SK-N-SH treated with all-trans-retinoic acid at 6 μM for 48 hours (cell line): ENCODE measurements around the gene TGFBR2.

Experiments used
- BACH2 ChIP-seq: fragments of 250-450 bp; sonication (Bioruptor Pico); IDR thresholded peaks from 2 replicates; pipeline ENCODE4 v1.9.0; 2021; ENCODE audit warnings: mild to moderate bottlenecking, borderline replicate concordance
- CREB5 ChIP-seq: fragments of 250-450 bp; sonication (Bioruptor Pico); IDR thresholded peaks from 2 replicates; pipeline ENCODE4 v1.5.1; 2020; ENCODE audit warnings: low read depth, mild to moderate bottlenecking, moderate library complexity
- ESRRG ChIP-seq: fragments of 250-450 bp; sonication (Bioruptor Pico); IDR thresholded peaks from 2 replicates; pipeline ENCODE4 v1.6.1; 2021; ENCODE audit warnings: mild to moderate bottlenecking
- OSR1 ChIP-seq: fragments of 250-450 bp; sonication (Bioruptor Pico); IDR thresholded peaks from 2 replicates; pipeline ENCODE4 v1.8.0; 2022; ENCODE audit warnings: moderate library complexity, mild to moderate bottlenecking, inconsistent platforms
- PPARA ChIP-seq: fragments of 250-450 bp; sonication (Bioruptor Pico); IDR thresholded peaks from 2 replicates; pipeline ENCODE4 v1.5.0; 2020; ENCODE audit warnings: mild to moderate bottlenecking, borderline replicate concordance
- RARB ChIP-seq: fragments of 250-450 bp; sonication (Bioruptor Pico); IDR thresholded peaks from 2 replicates; pipeline ENCODE4 v1.8.0; 2021; ENCODE audit warnings: mild to moderate bottlenecking, moderate library complexity
- TOX ChIP-seq: fragments of 250-450 bp; sonication (Bioruptor Pico); IDR thresholded peaks from 2 replicates; pipeline ENCODE4 v1.8.0; 2021; ENCODE audit warnings: mild to moderate bottlenecking, moderate library complexity, borderline replicate concordance
- ZFP3 ChIP-seq: fragments of 250-450 bp; sonication (Bioruptor Pico); IDR thresholded peaks from 2 replicates; pipeline ENCODE4 v1.5.0; 2020; ENCODE audit warnings: mild to moderate bottlenecking, moderate library complexity
- ZFP30 ChIP-seq: fragments of 450-650 bp; formaldehyde crosslinking; IDR thresholded peaks from 2 replicates; pipeline ENCODE4 v1.5.0; 2022; ENCODE audit warnings: mild to moderate bottlenecking, moderate library complexity
- ZNF8 ChIP-seq: fragments of 450-650 bp; formaldehyde crosslinking; IDR thresholded peaks from 2 replicates; pipeline ENCODE4 v1.5.0; 2020; ENCODE audit warnings: mild to moderate bottlenecking, moderate library complexity
- TF ChIP-seq, protein P1 (sequence below): fragments of 250-450 bp; sonication (Bioruptor Pico); IDR thresholded peaks from 2 replicates; pipeline ENCODE4 v1.8.0; 2020; ENCODE audit warnings: mild to moderate bottlenecking, moderate library complexity, borderline replicate concordance
- TF ChIP-seq, protein P2 (sequence below): fragments of 250-450 bp; sonication (Bioruptor Pico); IDR thresholded peaks from 2 replicates; pipeline ENCODE4 v1.8.0; 2021; ENCODE audit warnings: low read depth, mild to moderate bottlenecking, moderate library complexity, borderline replicate concordance
- TF ChIP-seq, protein P3 (sequence below): fragments of 250-450 bp; sonication (Bioruptor Pico); IDR thresholded peaks from 2 replicates; pipeline ENCODE4 v1.5.1; 2021; ENCODE audit warnings: mild to moderate bottlenecking, moderate library complexity

DNA sequence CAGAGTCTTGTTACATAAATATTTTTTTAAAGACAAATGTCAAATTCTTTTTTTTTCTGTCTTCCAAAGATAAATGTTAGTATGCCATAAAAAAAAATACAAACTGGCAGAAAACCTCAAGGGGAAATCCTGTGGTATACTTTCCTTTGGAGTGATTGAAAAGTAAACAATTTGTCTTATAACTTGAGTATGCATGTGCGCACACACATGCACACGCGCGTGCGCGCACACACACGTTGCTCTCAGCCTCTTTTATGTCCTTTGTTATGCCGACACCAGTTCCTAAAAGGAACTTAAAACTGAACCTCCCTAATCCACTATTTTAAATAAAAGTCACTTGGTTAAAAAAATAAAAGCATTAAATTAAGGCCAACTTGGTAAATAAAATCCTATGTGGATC, 58.1 kb downstream of the TGFBR2 start:
- TF ChIP-seq RARB (CRISPR knock-in tag) (no peak), PPARA (CRISPR knock-in tag) (no peak), ZFP3 (CRISPR knock-in tag) (no peak), TOX (no peak), CREB5 (CRISPR knock-in tag) (no peak), ZFP30 (CRISPR knock-in tag) (no peak), BACH2 (CRISPR knock-in tag) (no peak), OSR1 (CRISPR knock-in tag) (no peak), ZNF8 (CRISPR knock-in tag) (no peak), ESRRG (CRISPR knock-in tag) (no peak)
- TF ChIP-seq, protein P1, sequence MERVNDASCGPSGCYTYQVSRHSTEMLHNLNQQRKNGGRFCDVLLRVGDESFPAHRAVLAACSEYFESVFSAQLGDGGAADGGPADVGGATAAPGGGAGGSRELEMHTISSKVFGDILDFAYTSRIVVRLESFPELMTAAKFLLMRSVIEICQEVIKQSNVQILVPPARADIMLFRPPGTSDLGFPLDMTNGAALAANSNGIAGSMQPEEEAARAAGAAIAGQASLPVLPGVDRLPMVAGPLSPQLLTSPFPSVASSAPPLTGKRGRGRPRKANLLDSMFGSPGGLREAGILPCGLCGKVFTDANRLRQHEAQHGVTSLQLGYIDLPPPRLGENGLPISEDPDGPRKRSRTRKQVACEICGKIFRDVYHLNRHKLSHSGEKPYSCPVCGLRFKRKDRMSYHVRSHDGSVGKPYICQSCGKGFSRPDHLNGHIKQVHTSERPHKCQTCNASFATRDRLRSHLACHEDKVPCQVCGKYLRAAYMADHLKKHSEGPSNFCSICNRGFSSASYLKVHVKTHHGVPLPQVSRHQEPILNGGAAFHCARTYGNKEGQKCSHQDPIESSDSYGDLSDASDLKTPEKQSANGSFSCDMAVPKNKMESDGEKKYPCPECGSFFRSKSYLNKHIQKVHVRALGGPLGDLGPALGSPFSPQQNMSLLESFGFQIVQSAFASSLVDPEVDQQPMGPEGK (CRISPR knock-in tag): no peak
- TF ChIP-seq, protein P2, sequence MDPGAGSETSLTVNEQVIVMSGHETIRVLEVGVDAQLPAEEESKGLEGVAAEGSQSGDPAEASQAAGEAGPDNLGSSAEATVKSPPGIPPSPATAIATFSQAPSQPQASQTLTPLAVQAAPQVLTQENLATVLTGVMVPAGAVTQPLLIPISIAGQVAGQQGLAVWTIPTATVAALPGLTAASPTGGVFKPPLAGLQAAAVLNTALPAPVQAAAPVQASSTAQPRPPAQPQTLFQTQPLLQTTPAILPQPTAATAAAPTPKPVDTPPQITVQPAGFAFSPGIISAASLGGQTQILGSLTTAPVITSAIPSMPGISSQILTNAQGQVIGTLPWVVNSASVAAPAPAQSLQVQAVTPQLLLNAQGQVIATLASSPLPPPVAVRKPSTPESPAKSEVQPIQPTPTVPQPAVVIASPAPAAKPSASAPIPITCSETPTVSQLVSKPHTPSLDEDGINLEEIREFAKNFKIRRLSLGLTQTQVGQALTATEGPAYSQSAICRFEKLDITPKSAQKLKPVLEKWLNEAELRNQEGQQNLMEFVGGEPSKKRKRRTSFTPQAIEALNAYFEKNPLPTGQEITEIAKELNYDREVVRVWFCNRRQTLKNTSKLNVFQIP (CRISPR knock-in tag): no peak
- TF ChIP-seq, protein P3, sequence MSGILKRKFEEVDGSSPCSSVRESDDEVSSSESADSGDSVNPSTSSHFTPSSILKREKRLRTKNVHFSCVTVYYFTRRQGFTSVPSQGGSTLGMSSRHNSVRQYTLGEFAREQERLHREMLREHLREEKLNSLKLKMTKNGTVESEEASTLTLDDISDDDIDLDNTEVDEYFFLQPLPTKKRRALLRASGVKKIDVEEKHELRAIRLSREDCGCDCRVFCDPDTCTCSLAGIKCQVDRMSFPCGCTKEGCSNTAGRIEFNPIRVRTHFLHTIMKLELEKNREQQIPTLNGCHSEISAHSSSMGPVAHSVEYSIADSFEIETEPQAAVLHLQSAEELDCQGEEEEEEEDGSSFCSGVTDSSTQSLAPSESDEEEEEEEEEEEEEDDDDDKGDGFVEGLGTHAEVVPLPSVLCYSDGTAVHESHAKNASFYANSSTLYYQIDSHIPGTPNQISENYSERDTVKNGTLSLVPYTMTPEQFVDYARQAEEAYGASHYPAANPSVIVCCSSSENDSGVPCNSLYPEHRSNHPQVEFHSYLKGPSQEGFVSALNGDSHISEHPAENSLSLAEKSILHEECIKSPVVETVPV (CRISPR knock-in tag): no peak
